ENCODE results near the gene MTCL1.

GRCh38 chr18:8767340-8767739, 62.0 kb downstream of the MTCL1 start:
- TF ChIP-seq, protein P1, sequence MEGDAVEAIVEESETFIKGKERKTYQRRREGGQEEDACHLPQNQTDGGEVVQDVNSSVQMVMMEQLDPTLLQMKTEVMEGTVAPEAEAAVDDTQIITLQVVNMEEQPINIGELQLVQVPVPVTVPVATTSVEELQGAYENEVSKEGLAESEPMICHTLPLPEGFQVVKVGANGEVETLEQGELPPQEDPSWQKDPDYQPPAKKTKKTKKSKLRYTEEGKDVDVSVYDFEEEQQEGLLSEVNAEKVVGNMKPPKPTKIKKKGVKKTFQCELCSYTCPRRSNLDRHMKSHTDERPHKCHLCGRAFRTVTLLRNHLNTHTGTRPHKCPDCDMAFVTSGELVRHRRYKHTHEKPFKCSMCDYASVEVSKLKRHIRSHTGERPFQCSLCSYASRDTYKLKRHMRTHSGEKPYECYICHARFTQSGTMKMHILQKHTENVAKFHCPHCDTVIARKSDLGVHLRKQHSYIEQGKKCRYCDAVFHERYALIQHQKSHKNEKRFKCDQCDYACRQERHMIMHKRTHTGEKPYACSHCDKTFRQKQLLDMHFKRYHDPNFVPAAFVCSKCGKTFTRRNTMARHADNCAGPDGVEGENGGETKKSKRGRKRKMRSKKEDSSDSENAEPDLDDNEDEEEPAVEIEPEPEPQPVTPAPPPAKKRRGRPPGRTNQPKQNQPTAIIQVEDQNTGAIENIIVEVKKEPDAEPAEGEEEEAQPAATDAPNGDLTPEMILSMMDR (IDR thresholded peaks at IDR 0.05; ENCODE audit: insufficient read depth, low read depth, low read length), result no peak
- no peak for TF ChIP-seq EZH2 (IDR thresholded peaks at IDR 0.05; ENCODE audit: insufficient read depth, low read length)
